ENCODE measurements around the gene MICAL2.

DNA sequence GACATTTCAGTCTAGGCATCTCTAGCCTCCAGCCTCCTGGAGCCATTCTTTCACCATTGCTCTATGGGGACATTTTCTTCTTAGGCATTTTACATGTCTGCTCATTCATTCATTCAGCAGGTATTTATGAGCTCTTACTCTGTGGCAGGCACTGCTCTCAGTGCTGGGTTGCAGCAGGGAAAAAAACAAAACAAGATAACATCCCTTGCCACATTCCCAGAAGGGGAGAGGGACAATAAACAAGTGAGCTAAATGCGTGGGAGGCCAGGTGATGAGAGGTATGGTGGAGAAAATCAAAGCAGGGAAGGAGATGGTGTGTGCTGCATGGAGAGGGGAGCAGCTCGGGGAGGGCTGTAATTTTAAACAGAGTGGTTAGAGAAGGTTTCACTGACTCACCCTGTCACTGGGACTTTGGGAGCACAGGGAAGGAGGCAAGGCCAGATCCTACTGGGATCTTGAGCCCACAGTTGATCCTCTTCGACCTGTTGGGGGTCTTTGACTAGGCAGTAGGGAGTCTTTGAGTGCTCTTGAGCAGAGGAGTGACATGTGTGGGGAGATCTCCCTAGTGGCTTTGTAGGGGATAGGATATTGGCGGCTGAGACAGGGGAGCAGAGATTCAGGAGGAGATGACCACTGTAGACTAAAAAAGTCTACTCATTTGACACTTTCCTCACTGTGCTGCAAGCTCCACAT, 17.0 kb downstream of the MICAL2 start:
- TF ChIP-seq TCF7L2 (IDR thresholded peaks at IDR 0.05; ENCODE audit: borderline replicate concordance, low read depth, low read length) (no peak), KLF7 (tag by site-specific recombination; IDR thresholded peaks at IDR 0.05; ENCODE audit: borderline replicate concordance) (no peak), ZNF416 (tag by site-specific recombination; IDR thresholded peaks at IDR 0.05) (no peak), SETDB1 (IDR thresholded peaks at IDR 0.05; ENCODE audit: insufficient read length, low read length) (no peak), YY1 (tag by site-specific recombination; IDR thresholded peaks at IDR 0.05) (no peak), ZNF394 (tag by site-specific recombination; IDR thresholded peaks at IDR 0.05; ENCODE audit: borderline replicate concordance) (no peak), SCRT1 (tag by site-specific recombination; IDR thresholded peaks at IDR 0.05; ENCODE audit: borderline replicate concordance) (no peak), ELK4 (IDR thresholded peaks at IDR 0.05; ENCODE audit: borderline replicate concordance, low read depth, low read length) (no peak), ZBTB8A (tag by site-specific recombination; IDR thresholded peaks at IDR 0.05) (no peak)
- TF ChIP-seq, protein P1, sequence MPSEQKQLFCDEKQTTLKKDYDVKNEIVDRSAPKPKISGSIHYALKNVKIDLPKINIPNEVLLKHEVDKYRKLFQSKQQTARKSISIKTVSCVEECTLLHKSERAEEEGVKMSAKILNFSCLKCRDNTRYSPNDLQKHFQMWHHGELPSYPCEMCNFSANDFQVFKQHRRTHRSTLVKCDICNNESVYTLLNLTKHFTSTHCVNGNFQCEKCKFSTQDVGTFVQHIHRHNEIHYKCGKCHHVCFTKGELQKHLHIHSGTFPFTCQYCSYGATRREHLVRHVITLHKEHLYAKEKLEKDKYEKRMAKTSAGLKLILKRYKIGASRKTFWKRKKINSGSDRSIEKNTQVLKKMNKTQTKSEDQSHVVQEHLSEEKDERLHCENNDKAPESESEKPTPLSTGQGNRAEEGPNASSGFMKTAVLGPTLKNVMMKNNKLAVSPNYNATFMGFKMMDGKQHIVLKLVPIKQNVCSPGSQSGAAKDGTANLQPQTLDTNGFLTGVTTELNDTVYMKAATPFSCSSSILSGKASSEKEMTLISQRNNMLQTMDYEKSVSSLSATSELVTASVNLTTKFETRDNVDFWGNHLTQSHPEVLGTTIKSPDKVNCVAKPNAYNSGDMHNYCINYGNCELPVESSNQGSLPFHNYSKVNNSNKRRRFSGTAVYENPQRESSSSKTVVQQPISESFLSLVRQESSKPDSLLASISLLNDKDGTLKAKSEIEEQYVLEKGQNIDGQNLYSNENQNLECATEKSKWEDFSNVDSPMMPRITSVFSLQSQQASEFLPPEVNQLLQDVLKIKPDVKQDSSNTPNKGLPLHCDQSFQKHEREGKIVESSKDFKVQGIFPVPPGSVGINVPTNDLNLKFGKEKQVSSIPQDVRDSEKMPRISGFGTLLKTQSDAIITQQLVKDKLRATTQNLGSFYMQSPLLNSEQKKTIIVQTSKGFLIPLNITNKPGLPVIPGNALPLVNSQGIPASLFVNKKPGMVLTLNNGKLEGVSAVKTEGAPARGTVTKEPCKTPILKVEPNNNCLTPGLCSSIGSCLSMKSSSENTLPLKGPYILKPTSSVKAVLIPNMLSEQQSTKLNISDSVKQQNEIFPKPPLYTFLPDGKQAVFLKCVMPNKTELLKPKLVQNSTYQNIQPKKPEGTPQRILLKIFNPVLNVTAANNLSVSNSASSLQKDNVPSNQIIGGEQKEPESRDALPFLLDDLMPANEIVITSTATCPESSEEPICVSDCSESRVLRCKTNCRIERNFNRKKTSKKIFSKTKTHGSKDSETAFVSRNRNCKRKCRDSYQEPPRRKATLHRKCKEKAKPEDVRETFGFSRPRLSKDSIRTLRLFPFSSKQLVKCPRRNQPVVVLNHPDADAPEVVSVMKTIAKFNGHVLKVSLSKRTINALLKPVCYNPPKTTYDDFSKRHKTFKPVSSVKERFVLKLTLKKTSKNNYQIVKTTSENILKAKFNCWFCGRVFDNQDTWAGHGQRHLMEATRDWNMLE (tag by site-specific recombination; conservative IDR thresholded peaks at IDR 0.05; ENCODE audit: low read depth), result no peak
- TF ChIP-seq, protein P2, sequence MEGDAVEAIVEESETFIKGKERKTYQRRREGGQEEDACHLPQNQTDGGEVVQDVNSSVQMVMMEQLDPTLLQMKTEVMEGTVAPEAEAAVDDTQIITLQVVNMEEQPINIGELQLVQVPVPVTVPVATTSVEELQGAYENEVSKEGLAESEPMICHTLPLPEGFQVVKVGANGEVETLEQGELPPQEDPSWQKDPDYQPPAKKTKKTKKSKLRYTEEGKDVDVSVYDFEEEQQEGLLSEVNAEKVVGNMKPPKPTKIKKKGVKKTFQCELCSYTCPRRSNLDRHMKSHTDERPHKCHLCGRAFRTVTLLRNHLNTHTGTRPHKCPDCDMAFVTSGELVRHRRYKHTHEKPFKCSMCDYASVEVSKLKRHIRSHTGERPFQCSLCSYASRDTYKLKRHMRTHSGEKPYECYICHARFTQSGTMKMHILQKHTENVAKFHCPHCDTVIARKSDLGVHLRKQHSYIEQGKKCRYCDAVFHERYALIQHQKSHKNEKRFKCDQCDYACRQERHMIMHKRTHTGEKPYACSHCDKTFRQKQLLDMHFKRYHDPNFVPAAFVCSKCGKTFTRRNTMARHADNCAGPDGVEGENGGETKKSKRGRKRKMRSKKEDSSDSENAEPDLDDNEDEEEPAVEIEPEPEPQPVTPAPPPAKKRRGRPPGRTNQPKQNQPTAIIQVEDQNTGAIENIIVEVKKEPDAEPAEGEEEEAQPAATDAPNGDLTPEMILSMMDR (tag by site-specific recombination; IDR thresholded peaks at IDR 0.05), result no peak

All from HEK293 (cell line).